Breast epithelium (tissue), 4 donors: ENCODE measurements around the gene TENM4. TPM values are rescaled to one million over a fixed set of nuclear protein-coding genes. Genes with fewer than 3 reads are reported as not detected.

Experiments used
- DNase-seq, 2 donors: peaks; one replicate each; pipeline ENCODE4 v3.0.0-alpha.2; 2019; ENCODE audit warnings: low spot score in 2 of 2
- H3K27ac ChIP-seq, 2 donors: fragments of 200-600 bp; sonication (generic) in 1 of 2; one replicate each; pipeline ENCODE4 v1.5.1; 2016 to 2019; ENCODE audit warnings: mild to moderate bottlenecking in 1 of 2
- H3K27me3 ChIP-seq, 2 donors: fragments of 200-600 bp; sonication (generic) in 1 of 2; one replicate each; pipeline versions ENCODE4 v1.5.1 to v1.6.0; 2017 to 2019; ENCODE audit warnings: control low read depth in 1 of 2, mild to moderate bottlenecking in 1 of 2
- H3K36me3 ChIP-seq: fragments of 200-600 bp; one replicate; pipeline ENCODE4 v1.5.1; 2019
- H3K4me1 ChIP-seq, 2 donors: fragments of 200-600 bp; sonication (generic); one replicate each; pipeline ENCODE4 v1.5.1; 2016 to 2019; ENCODE audit warnings: control low read depth in 1 of 2
- H3K4me3 ChIP-seq, 3 donors: fragments of 200-600 bp; sonication (generic); 1 replicate in 2 of 3; 2 replicates in 1 of 3; pipeline ENCODE4 v1.5.1; 2016 to 2019; ENCODE audit warnings: mild to moderate bottlenecking in 3 of 3, moderate library complexity in 2 of 3
- H3K9me3 ChIP-seq, 2 donors: fragments of 200-600 bp; sonication (generic) in 1 of 2; one replicate each; pipeline ENCODE4 v1.5.1; 2016 to 2019; ENCODE audit warnings: control low read depth in 1 of 2
- CTCF ChIP-seq, 3 donors: fragments of 450-650 bp; IDR thresholded peaks; one replicate each; pipeline ENCODE4 v1.5.1; 2016 to 2017; ENCODE audit warnings: antibody characterized with exemption in 3 of 3, mild to moderate bottlenecking in 3 of 3, moderate library complexity in 3 of 3
- POLR2A ChIP-seq: fragments of 450-650 bp; IDR thresholded peaks from one replicate; pipeline ENCODE4 v1.6.1; 2016; ENCODE audit warnings: antibody characterized with exemption, mild to moderate bottlenecking, moderate library complexity
- POLR2AphosphoS5 ChIP-seq, 3 donors: sonication (generic); formaldehyde crosslinking; IDR thresholded peaks; one replicate each; pipeline ENCODE4 v1.6.1; 2017; ENCODE audit warnings: antibody characterized with exemption in 3 of 3
- intact Hi-C: fragments of 100-400 bp; cut with DNase I; formaldehyde crosslinking; loops from one replicate; pipeline ENCODE4 v1.15.1; 2023; ENCODE audit warnings: low total_unique reads
- total RNA-seq, 3 donors: library from RNA; depleted of rRNA; stranded (reverse); fragments of >200 nt; gene quantifications; one replicate each; pipeline ENCODE4 v1.1.0, GENCODE V29; 2016

Gene TENM4
- total RNA-seq, 3 donors from 2014 or later = 0.29 to 7.9 (median 4.8) TPM

DNA sequence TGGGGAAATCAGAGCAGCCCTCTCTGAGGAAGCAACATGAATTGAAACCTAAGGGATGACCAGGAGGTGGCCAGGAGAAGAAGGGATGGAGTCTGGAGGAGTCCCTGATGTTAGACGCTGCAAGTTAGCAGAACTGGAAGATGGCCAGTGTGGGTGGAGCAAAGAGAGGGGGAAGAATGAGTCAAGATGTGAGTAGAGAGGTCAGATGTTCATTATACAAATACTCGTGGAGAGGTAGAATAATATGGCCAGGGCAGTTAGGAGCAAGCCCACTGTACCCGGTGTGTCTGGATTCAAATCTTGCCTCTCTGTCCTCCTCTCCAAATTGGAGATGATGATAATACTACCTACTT, 242.0 kb downstream of the TENM4 start:
- TF ChIP-seq POLR2AphosphoS5 (IDR thresholded peaks at IDR 0.05) (no peak), CTCF (IDR thresholded peaks at IDR 0.05) (no peak), POLR2A (no peak)
- no peaks in the 10 kb centered on the region for H3K36me3 ChIP-seq
- no peak overlapping the region for H3K4me3 ChIP-seq
- H3K27me3 ChIP-seq = no peaks in the 10 kb centered on the region
- no peak for DNase-seq
- no peak overlapping the region for H3K27ac ChIP-seq
- peaks cover 0 to 5% of the 10 kb centered on the region in 2 donors for H3K9me3 ChIP-seq
- H3K4me1 ChIP-seq = no peaks in the 10 kb centered on the region
- intact Hi-C loops = no loop called here

GRCh38 chr11:79198203-79198897, 242.5 kb downstream of the TENM4 start:
- no peaks in the 10 kb centered on the region for H3K4me1 ChIP-seq
- intact Hi-C loops = no loop called here
- H3K36me3 ChIP-seq = no peaks in the 10 kb centered on the region
- H3K27me3 ChIP-seq = no peaks in the 10 kb centered on the region
- no peak overlapping the region for H3K27ac ChIP-seq
- no peak overlapping the region for H3K4me3 ChIP-seq
- DNase-seq = no peak
- TF ChIP-seq POLR2A (no peak), POLR2AphosphoS5 (IDR thresholded peaks at IDR 0.05) (no peak), CTCF (IDR thresholded peaks at IDR 0.05) (no peak)
- peaks cover 0 to 5% of the 10 kb centered on the region in 2 donors for H3K9me3 ChIP-seq

DNA sequence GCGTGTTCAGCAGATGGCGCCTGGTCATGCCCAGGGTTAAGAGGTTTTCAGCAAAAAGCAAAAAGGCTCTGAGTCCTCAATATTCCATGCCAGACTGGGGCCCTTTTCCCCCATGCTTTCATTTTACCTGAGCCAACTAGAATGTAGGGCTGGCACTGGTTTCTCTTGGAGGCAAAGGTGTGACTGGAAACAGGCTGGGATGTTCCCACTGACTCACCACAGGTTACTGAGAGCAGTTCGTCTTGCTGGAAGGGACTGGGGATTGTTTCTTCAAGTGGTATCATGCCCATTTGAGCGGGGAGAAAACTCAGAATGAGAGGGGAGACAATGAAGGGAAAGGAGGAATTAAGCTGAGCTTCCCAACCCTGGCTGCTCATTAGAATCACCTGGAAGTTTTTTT, 243.9 kb downstream of the TENM4 start:
- Histone ChIP-seq H3K36me3 (no peaks in the 10 kb centered on the region), H3K9me3 (peaks cover 0 to 5% of the 10 kb centered on the region in 2 donors), H3K27ac (no peak overlapping the region), H3K4me1 (no peaks in the 10 kb centered on the region), H3K4me3 (no peak overlapping the region), H3K27me3 (no peaks in the 10 kb centered on the region)
- intact Hi-C loops = no loop called here
- no peak for TF ChIP-seq POLR2AphosphoS5 (IDR thresholded peaks at IDR 0.05)
- no peak for TF ChIP-seq POLR2A
- no peak for TF ChIP-seq CTCF (IDR thresholded peaks at IDR 0.05)
- DNase-seq = no peak

DNA sequence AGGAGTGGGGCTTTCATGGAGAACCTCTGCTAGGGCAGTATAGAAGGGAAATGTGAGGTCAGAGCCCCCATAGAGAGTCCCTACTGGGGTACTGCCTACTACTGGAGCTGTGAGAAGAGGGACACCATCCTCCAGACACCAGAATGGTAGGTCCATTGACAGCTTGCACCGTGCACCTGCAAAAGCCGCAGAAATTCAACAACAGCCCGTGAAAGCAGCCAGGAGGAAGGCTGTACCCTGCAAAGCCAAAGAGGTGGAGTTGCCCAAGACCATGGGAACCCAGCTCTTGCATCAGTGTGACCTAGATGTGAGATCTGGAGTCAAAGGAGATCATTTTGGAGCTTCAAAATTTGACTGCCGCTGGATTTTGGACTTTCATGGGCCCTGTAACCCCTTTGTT, 245.6 kb downstream of the TENM4 start:
- H3K27ac ChIP-seq = no peak overlapping the region
- DNase-seq = no peak
- H3K9me3 ChIP-seq = no peaks in the 10 kb centered on the region
- no peak overlapping the region for H3K4me3 ChIP-seq
- H3K27me3 ChIP-seq = no peaks in the 10 kb centered on the region
- TF ChIP-seq CTCF (IDR thresholded peaks at IDR 0.05) = no peak
- TF ChIP-seq POLR2AphosphoS5 (IDR thresholded peaks at IDR 0.05) = no peak
- no peak for TF ChIP-seq POLR2A
- no peaks in the 10 kb centered on the region for H3K36me3 ChIP-seq
- intact Hi-C loops = no loop called here
- H3K4me1 ChIP-seq = no peaks in the 10 kb centered on the region

DNA sequence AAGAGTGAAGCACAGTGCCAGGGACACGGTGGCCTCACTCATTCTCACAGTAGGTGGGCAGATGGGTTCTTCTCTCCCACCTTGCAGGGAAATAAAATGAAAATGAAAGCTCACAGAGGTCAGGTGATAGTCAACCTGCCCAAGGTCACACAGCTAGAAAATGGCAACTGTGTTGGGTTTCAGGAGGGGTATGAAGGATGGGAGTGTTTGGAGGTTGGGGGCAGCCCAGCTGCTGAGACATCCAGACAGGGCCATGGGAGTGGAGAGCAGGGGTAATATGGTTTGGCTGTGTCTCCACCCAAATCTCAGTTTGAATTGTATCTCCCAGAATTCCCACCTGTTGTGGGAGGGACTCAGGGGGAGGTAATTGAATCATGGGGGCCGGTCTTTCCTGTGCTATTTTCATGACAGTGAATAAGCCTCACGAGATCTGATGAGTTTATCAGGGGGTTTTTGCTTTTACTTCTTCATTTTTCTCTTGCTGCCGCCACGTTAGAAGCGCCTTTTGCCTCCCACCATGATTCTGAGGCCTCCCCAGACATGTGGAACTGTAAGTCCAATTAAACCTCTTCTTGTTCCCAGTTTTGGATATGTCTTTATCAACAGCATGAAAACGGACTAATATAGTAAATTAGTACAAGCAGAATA, 247.0 kb downstream of the TENM4 start:
- Histone ChIP-seq H3K9me3 (no peaks in the 10 kb centered on the region), H3K27me3 (no peaks in the 10 kb centered on the region), H3K36me3 (no peaks in the 10 kb centered on the region), H3K4me1 (no peaks in the 10 kb centered on the region), H3K27ac (no peak overlapping the region), H3K4me3 (no peak overlapping the region)
- no peak for DNase-seq
- no peak for TF ChIP-seq CTCF (IDR thresholded peaks at IDR 0.05)
- TF ChIP-seq POLR2AphosphoS5 (IDR thresholded peaks at IDR 0.05) = no peak
- no peak for TF ChIP-seq POLR2A
- intact Hi-C loops = no loop called here
